ENCODE data around the gene RGS14. TPM values are rescaled to one million over a fixed set of nuclear protein-coding genes. Genes with fewer than 3 reads are reported as not detected.
A peak's percentile ranks its signal among the peaks of the same experiment; 100 is the strongest.

Gene RGS14
- total RNA-seq, 2 experiments from 2014 or later: 34.6 to 39.2 TPM

DNA sequence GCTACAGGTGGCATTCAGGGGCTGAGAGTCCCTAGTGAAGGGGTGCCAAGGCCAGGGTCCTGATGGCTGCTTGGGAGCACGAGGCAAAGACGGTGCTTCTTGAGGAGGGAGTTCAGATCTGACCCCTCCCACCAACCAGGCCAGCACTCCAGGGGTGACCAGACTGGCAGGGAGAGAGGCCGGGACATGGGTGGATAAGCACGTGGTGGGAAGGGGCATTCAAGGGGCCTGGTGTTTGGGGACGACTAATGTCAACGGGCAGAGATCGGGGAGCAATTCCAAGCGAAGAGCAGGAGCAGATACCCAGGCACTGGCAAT, 4.5 kb downstream of the RGS14 start:
- Mint-ChIP-seq H3K36me3 (ENCODE audit: low read depth) (peaks cover 5% of the 10 kb centered on the region), H3K27ac (peak overlapping the region; percentile 59), H3K4me1 (ENCODE audit: low read depth) (peaks cover 79% of the 10 kb centered on the region), H3K9me3 (no peaks in the 10 kb centered on the region), H3K4me3 (peak overlapping the region; percentile 75), H3K27me3 (ENCODE audit: low read depth) (no peaks in the 10 kb centered on the region)
- DNase-seq: no peak
- intact Hi-C loops (cut with micrococcal nuclease): loop anchor here (2.0 kb wide), 2 partner anchors 49 to 65 kb away; partner anchors contain the start of gene GRK6
- CTCF ChIA-PET: interaction anchor here (0.5 to 6.3 kb wide), 11 partner anchors 9 to 248 kb away, joined by 3 to 50 read pairs (median 5); no protein-coding TSS in a partner anchor

DNA sequence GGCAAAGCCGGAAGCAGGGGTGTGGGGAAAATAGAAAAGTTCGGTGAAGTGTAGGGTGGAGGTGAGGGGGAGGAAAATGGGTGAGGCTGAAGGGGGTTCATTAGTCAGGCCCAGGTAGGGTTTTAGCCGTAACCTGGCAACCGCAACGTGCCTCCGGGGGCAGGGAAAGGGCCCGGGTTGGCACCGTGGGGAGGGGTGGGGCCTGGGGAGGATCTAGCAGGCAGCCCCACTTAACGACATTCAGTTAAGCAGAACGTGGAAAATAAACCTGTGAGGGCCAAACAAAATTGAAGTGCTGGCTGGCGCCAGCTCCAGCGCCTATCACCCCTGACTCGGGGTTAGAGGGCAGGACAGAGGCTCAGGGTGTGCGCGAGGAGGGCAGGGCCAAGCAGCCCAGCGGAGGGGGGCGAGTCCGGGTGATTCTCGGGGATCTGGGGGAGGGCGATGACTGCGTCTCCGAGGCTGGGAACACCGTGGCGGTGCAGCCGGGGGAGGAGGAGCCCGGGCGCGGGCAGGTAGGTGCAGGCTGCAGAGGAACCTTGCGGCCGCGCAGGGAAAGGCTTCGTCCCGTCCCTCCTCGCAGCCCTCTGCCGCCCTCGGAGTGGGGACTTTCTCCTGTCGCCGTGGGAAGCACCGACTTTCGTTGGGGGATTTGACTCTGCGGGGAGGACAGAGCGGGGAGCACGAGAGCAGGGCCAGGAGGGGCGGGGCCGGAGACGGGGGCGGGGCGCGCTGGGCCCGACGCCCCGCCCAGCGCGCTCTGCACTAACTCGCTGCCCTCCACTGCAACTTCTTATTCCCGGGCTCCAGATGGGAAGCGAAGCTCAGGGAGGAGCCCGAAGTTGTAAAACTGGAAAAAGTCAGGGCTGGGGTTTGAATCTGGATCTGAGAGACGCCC, 5.1 kb downstream of the RGS14 start:
- intact Hi-C loops (cut with micrococcal nuclease): loop anchor here (1.0 to 2.0 kb wide), 4 partner anchors 9 to 64 kb away; partner anchors contain the start of genes GRK6 and LMAN2
- CTCF ChIA-PET: interaction anchor here (0.5 to 2.6 kb wide), 10 partner anchors 7 to 91 kb away, joined by 3 to 14 read pairs (median 4); no protein-coding TSS in a partner anchor
- H3K4me3 Mint-ChIP-seq: peak overlapping the region; percentile 75
- DNase-seq: peak; percentile 89
- no peaks in the 10 kb centered on the region for H3K27me3 Mint-ChIP-seq (ENCODE audit: low read depth)
- peak overlapping the region; percentile 84 for H3K27ac Mint-ChIP-seq
- peaks cover 74% of the 10 kb centered on the region for H3K4me1 Mint-ChIP-seq (ENCODE audit: low read depth)
- no peaks in the 10 kb centered on the region for H3K9me3 Mint-ChIP-seq
- H3K36me3 Mint-ChIP-seq (ENCODE audit: low read depth): peaks cover 5% of the 10 kb centered on the region

- intact Hi-C loops (cut with micrococcal nuclease): loop anchor here (1.0 to 2.0 kb wide), 4 partner anchors 9 to 63 kb away; partner anchors contain the start of genes GRK6 and LMAN2
- no peaks in the 10 kb centered on the region for H3K9me3 Mint-ChIP-seq
- peaks cover 8% of the 10 kb centered on the region for H3K36me3 Mint-ChIP-seq (ENCODE audit: low read depth)
- H3K27ac Mint-ChIP-seq: no peak overlapping the region
- no peaks in the 10 kb centered on the region for H3K27me3 Mint-ChIP-seq (ENCODE audit: low read depth)
- H3K4me3 Mint-ChIP-seq: peak overlapping the region; percentile 75
- CTCF ChIA-PET: interaction anchor here (1.0 to 2.6 kb wide), 5 partner anchors 8 to 39 kb away, joined by 3 to 14 read pairs (median 6); no protein-coding TSS in a partner anchor
- H3K4me1 Mint-ChIP-seq (ENCODE audit: low read depth): peaks cover 77% of the 10 kb centered on the region
- DNase-seq: no peak
These were observed 5.8 kb downstream of the RGS14 start for GRCh38 chr5:177363565-177363964.

DNA sequence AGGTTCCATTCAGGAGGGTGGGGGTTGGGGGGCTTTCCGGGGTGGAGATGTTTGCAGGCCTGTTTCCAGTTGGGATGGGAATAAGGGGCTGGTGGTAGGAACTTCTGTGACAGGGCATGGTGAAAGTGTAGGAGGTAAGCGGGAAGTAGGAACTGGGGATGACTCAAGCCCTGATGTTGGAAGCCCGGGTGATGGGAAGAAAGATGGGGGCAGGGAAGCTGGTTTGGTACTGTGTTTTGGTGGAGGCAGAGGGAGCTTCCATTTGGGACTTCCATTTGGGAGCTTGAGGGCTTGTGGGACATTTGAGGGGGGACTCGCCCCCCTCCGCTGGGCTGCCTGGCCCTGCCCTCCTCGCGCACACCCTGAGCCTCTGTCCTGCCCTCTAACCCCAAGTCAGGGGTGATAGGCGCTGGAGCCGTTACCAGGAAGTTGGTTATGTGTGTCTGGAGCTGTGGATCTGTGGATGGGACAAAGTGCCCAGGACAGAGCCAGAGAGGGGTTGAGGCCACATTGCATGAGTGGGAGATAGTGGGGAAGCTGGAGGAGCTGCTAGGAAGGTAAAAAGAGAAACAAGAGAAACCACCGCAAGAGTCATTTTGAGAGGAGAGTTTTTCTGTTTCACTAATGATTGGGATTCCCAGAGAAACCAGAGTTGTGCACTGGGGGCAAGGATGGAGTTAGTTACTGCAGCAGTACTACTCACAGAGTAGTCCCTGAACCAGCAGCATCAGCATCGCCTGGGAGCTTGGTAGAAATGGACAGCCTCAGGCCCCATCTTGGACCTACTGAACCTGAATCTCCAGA, 6.6 kb downstream of the RGS14 start:
- peak overlapping the region; percentile 50 for H3K4me3 Mint-ChIP-seq
- peak; percentile 70 for DNase-seq
- H3K27ac Mint-ChIP-seq: peak overlapping the region; percentile 71
- CTCF ChIA-PET: interaction anchor here (1.0 to 2.6 kb wide), 10 partner anchors 9 to 46 kb away, joined by 3 to 14 read pairs (median 6); partner anchors contain the start of gene LMAN2
- peaks cover 77% of the 10 kb centered on the region for H3K4me1 Mint-ChIP-seq (ENCODE audit: low read depth)
- intact Hi-C loops (cut with micrococcal nuclease): loop anchor here (1.0 to 2.0 kb wide), 2 partner anchors 14 to 25 kb away; no protein-coding TSS in a partner anchor
- no peaks in the 10 kb centered on the region for H3K27me3 Mint-ChIP-seq (ENCODE audit: low read depth)
- no peaks in the 10 kb centered on the region for H3K9me3 Mint-ChIP-seq
- H3K36me3 Mint-ChIP-seq (ENCODE audit: low read depth): peaks cover 15% of the 10 kb centered on the region

GRCh38 chr5:177365845-177366527, 8.3 kb downstream of the RGS14 start:
- no peak overlapping the region for H3K4me3 Mint-ChIP-seq
- no peak for DNase-seq
- no peak overlapping the region for H3K27ac Mint-ChIP-seq
- intact Hi-C loops (cut with micrococcal nuclease): loop anchor here (2.0 kb wide), 1 partner anchor 13 kb away; no protein-coding TSS in a partner anchor
- CTCF ChIA-PET: interaction anchor here (0.6 to 2.6 kb wide), 12 partner anchors 9 to 113 kb away, joined by 3 to 14 read pairs (median 5); no protein-coding TSS in a partner anchor
- H3K9me3 Mint-ChIP-seq: no peaks in the 10 kb centered on the region
- no peaks in the 10 kb centered on the region for H3K27me3 Mint-ChIP-seq (ENCODE audit: low read depth)
- H3K36me3 Mint-ChIP-seq (ENCODE audit: low read depth): peaks cover 16% of the 10 kb centered on the region
- peaks cover 74% of the 10 kb centered on the region for H3K4me1 Mint-ChIP-seq (ENCODE audit: low read depth)

- DNase-seq: no peak
- H3K4me3 Mint-ChIP-seq: no peak overlapping the region
- no peaks in the 10 kb centered on the region for H3K27me3 Mint-ChIP-seq (ENCODE audit: low read depth)
- intact Hi-C loops (cut with micrococcal nuclease): no loop called here
- peaks cover 19% of the 10 kb centered on the region for H3K36me3 Mint-ChIP-seq (ENCODE audit: low read depth)
- peak overlapping the region; percentile 50 for H3K27ac Mint-ChIP-seq
- CTCF ChIA-PET: interaction anchor here (0.6 to 2.0 kb wide), 9 partner anchors 11 to 112 kb away, joined by 3 to 8 read pairs (median 4); no protein-coding TSS in a partner anchor
- H3K9me3 Mint-ChIP-seq: no peaks in the 10 kb centered on the region
- peaks cover 73% of the 10 kb centered on the region for H3K4me1 Mint-ChIP-seq (ENCODE audit: low read depth)
These were observed 9.0 kb downstream of the RGS14 start for GRCh38 chr5:177366528-177367322.

GRCh38 chr5:177367323-177367848, 9.7 kb downstream of the RGS14 start:
- Mint-ChIP-seq H3K27me3 (ENCODE audit: low read depth) (no peaks in the 10 kb centered on the region), H3K9me3 (no peaks in the 10 kb centered on the region), H3K4me3 (no peak overlapping the region), H3K27ac (no peak overlapping the region), H3K4me1 (ENCODE audit: low read depth) (peaks cover 72% of the 10 kb centered on the region), H3K36me3 (ENCODE audit: low read depth) (peaks cover 21% of the 10 kb centered on the region)
- no peak for DNase-seq
- intact Hi-C loops (cut with micrococcal nuclease): no loop called here
- CTCF ChIA-PET: interaction anchor here (0.6 to 2.0 kb wide), 4 partner anchors 14 to 88 kb away, joined by 3 to 5 read pairs (median 4); no protein-coding TSS in a partner anchor

GRCh38 chr5:177367981-177368868, 10.5 kb downstream of the RGS14 start:
- H3K4me1 Mint-ChIP-seq (ENCODE audit: low read depth): peaks cover 72% of the 10 kb centered on the region
- H3K9me3 Mint-ChIP-seq: no peaks in the 10 kb centered on the region
- intact Hi-C loops (cut with micrococcal nuclease): no loop called here
- peaks cover 24% of the 10 kb centered on the region for H3K36me3 Mint-ChIP-seq (ENCODE audit: low read depth)
- H3K4me3 Mint-ChIP-seq: no peak overlapping the region
- peak overlapping the region; percentile 64 for H3K27ac Mint-ChIP-seq
- no peak for DNase-seq
- no peaks in the 10 kb centered on the region for H3K27me3 Mint-ChIP-seq (ENCODE audit: low read depth)
- CTCF ChIA-PET: interaction anchor here (0.6 to 6.0 kb wide), 13 partner anchors 9 to 835 kb away, joined by 3 to 77 read pairs (median 6); partner anchors contain the start of genes RGS14 and SLC34A1

GRCh38 chr5:177368869-177369644, 11.3 kb downstream of the RGS14 start:
- DNase-seq: peak; percentile 50
- Mint-ChIP-seq H3K36me3 (ENCODE audit: low read depth) (peaks cover 27% of the 10 kb centered on the region), H3K27me3 (ENCODE audit: low read depth) (no peaks in the 10 kb centered on the region), H3K4me3 (no peak overlapping the region), H3K9me3 (no peaks in the 10 kb centered on the region), H3K4me1 (ENCODE audit: low read depth) (peaks cover 72% of the 10 kb centered on the region), H3K27ac (peak overlapping the region; percentile 77)
- intact Hi-C loops (cut with micrococcal nuclease): loop anchor here (1.0 kb wide), 2 partner anchors 21 to 34 kb away; no protein-coding TSS in a partner anchor
- CTCF ChIA-PET: interaction anchor here (0.6 to 6.0 kb wide), 15 partner anchors 10 to 835 kb away, joined by 3 to 77 read pairs (median 6); partner anchors contain the start of genes RGS14 and SLC34A1

Measured in activated naive CD4-positive, alpha-beta T cell treated with anti-CD3 and anti-CD28 coated beads for 36 hours (primary cell).